8988T (cell line): ENCODE measurements around the gene ADARB2.

Experiments
- DNase-seq: peaks from one replicate; pipeline ENCODE4 v3.0.0; 2011

ADARB2 gene

DNA sequence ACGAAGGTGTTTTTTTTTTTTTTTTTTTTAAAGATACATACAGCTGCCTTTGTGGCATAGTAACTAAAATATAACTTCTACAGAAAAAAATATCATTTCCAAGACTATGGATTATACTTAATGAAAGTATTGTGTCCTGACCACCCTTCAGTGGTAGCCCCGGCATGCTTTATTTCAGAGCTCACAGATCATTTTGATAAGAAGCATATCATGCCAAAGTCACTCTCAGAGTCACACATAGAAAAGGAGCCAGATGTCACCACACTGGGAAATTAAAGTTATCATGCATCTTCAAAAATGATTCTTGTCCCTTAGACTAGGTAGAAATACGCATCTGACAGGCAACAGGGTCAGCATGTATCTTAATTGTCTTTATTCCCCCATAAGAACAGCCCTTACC is 3.0 kb downstream of the ADARB2 start:
- DNase-seq, result no peak

DNA sequence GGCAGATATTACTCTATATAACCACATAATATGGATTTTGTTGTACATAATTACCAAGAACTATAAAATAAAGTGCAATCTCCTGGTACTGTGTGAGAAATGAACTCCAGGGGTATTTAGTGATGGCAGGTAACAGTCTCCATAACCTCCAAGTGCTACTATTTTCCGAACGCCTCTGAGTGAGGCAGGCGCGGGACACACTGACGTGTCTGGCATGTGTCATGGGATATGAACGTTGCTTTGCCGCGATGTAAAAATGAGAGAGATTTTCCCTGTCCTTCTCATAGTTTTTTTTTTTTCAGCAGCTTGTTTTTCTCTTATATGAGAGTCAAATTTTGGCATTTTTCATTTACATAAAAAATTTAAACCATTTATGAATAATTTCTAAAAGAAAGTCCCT is 3.6 kb downstream of the ADARB2 start:
- DNase-seq, result no peak

DNA sequence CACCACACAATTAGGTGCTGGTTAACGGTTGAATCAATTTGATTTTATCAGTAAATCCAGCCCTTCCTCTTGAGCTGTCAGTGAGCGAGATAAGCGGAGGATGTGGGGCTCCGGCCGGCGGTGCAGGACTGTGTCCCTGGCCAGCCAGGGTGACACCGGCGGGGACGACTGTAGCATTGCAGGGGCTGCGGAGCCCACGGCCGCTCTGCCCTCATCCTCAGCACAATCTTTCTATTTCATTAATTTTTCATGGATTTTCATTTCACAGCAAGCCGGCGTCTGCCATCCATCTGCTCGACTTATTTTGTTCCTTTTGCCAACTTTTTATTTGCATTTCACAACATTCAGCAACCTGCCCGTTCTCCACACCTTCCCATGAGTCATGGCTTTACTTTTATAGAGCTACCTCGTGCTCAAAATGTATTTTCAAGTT is 4.7 kb downstream of the ADARB2 start:
- DNase-seq, result no peak

DNA sequence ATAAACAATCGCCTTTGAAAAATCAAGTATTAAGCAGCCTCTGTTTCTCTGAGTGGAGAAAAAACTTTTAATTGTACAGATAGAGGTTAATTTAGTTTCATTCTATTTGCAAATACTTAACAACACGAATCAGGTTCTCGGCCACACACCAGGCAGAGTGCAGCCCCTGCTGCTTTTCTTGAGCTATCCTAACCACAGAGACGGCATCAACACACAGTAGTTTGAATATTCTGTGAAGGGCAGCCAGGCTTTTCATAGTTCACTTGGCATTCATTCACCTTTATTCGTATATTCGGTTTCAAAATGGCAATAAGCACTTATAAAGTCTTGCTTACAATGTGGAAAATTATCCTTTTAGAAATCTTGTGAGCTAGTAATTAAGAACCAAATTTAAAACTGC is 5.7 kb downstream of the ADARB2 start:
- no peak for DNase-seq

DNA sequence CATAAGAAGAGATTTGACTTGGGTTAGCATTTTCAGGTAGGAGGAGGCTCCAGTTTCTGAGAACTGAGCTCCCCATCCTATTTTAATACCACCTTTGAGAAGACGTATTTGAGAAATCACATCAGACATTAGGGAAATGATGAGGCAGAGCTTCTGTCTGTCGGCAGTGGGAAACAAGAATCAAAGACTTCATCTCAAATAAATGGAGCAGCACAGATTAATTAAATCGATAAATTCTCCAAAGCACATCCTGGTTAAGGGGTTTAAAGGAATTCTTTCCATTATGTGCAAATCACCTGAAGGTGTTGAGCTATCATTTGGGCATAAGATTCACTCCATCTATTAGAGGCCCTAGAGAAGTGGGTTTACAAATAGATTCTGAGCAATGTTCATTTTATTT is 7.6 kb downstream of the ADARB2 start:
- DNase-seq, result no peak

DNA sequence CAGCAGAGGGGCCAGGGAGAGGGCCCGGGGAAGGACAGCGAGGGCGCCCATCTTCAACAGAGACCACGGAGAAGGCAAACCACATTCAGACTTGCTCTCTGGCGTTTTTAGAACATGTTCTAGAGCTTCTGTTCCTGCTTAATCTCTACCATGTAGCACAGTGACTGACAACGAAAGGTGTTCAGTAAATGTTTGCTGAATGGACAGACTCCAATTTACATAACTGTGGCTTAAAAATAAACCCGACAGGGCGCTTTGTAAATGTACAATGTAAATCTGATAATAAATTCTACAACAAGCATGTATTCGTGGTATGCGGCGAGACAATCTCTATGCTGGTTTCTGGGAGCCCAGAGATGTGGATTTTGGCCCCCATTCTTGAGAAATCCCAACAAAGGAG is 10.5 kb downstream of the ADARB2 start:
- DNase-seq, result no peak

DNA sequence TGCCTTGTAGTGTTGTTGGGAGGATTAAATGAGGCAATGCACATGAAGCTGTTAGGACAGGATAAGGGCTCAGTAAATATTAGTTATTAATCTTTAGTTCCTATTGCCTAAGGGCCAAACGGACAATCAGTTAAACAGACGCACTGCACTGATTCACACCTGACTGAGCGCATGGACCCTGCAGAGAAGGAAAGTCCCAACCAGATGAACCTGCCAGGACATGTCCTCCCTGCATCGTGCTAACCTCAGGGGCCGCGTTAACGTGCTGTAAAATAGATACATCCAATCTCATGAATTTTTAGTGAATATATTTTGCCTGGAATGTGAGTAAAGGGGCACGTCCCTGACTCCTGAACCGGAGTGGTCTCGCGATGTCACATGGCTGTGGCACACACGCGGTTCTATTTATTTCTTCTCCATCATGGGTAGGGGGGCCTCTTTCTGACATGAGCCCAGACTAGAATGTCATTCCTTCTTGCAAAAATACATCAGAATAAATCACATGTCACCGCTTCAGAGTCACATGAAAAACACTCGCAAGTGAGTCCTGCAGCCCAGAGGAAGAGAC is 12.3 kb downstream of the ADARB2 start:
- DNase-seq, result no peak

DNA sequence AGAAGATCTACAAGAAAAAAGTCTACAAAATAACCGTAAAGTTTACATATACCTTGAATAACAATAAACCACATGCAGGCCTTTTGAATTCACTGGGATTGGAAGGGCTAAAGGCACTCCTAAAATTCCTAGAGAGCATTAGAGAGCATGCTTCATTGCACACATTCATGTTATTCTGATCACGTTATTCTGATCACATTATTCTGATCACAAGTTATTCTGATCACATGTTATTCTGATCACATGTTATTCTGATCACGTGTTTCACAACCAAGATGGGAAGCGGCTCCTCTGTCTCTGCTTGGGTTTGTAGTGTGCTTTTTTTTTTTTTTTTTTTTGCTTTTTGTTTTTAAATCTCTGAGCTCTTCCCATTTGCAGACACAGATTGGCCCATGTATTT is 20.5 kb downstream of the ADARB2 start:
- no peak for DNase-seq

DNA sequence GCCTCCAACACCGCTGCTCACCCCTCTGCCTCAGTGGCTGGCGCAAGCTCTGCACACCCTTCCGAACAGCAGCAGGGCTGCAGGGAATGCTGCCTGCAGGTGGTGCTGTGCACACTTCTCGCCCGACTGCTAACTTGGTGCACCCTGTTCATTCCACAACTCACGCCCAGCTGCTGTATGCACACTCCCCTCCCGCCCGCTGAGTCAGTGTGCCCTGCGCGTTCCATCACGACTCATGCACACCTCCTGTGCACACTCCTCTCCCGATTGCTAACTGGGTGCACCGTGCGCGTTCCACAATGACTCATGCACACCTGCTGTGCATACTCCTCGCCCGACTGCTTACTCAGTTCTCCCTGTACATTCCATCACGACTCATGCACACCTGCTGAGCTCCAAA is 21.5 kb downstream of the ADARB2 start:
- peak; percentile 52 for DNase-seq

DNA sequence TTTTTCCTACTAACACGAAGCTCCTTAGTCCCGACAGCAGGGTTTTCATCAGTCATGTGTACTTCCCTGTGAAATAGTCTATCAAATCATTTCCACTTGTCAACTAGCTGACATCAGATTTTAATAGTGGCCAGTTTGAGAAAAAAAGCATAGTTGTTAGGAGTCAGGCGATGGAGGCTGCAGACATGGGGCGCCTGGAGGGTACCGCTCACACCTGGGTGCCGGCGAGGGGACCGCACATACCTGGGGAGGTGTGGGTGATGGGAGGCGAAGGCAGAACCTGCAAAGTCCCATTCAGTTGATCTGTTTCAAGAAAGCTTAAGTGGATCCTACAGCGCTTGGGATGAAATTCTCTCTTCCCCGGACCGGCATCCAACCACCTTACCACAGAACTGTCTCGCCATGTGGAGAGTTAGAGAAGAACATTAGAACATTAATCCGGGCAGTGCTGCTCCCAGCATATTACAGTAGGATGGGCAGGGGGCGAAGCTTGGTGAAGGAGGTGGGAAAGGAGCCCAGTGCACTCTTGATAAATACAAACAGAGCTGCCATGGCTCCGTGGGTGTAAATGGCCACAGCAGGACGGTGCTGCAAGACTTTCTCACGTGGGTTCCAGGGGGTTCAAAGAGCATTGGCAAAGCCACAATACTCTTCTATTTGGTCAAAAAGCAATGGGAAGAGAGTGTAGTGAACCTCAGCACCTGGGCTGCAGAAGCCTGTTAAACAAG is 24.2 kb downstream of the ADARB2 start:
- DNase-seq, result no peak

DNA sequence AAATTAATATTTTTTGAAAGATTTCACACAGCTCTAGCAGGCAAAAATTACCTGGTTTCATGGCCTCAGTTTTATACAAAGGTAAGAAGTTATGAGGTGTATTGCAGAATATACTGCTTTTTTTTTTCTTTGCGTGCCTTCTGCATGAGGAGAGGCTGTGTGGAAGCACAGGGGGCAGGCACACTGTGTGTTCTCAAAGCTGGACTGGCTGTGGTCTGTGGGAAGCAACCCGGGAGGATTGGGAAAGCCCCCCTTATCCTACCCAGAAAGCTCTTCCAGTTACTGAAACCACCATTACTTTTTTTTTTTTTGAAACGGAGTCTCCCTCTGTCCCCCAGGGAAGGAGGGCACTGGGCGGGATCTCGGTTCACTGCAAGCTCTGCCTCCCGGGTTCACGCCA is 25.0 kb downstream of the ADARB2 start:
- DNase-seq, result no peak

DNA sequence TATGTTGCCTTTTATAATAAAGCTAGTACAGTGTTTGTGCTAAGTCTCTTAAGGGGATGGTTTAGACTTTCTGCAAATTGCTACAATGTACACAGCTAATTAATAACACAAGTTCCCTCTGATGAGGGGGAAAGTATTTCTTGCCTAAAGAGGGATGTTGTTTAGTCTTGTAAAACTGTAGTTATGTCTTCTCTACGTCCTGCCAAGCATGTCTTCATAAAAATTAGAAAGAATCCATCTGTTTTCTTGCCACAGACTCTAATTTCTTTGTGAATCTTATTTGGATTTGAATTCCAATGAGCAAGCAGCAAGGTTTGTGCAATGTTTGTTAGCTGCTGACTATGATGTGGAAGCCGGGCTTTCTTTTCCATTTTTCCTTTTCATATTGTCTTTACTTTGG is 28.2 kb downstream of the ADARB2 start:
- DNase-seq, result no peak

DNA sequence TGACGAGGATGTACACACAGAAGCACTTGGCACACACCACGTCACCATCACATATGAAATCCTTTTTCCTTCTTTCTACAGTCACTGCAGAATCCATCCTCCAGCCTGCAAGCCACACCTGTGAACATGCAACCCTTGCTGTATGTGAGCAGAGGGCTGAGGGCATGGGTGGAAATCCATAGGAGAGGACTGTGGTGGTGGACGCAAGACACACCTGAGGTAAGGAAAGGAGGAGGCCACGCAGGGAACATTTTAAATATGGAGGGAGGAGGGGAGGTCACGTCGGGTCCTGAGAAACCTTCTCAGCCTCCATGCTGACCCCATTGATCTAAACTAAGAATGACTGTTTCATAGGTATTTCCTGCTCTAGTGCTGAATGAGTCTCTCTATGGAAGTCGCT is 28.6 kb downstream of the ADARB2 start:
- no peak for DNase-seq

DNA sequence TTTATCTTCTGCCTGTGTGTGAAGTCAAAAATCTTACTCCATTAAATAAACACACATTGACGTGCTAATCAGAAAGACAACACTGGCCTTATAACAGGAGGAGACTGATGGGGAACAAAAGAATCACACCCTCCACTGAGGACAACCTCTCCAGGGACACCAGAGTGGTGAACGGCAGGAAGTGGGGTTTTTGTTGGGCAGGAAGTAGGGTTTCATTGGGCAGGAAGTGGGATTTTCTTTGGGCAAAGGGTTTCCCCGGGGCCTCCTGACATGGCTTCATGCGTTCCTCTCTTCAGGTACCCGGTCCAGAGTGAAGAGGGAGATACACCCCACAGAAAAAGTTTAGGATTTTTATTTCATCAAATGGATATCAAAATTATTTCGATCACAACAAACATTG is 30.6 kb downstream of the ADARB2 start:
- DNase-seq, result no peak

DNA sequence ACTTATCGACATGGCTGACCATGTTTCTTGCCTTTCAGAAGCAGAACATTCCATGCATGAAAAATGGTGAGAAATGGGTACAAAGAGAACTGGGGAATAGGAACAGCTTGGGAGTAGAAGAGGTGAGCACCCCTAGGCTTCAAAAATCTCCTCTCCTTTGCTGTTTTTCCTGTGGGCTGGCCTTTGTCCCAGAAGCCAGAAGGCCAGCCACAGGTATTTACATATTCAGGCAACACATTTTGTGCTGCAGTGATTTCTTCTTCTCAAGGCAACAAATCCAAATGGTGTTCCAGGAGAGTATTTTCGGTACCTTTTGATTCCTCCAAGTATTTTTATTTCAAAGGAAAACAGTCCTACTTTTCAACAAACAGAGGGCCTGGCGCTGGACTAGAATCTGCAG is 31.1 kb downstream of the ADARB2 start:
- DNase-seq, result no peak

DNA sequence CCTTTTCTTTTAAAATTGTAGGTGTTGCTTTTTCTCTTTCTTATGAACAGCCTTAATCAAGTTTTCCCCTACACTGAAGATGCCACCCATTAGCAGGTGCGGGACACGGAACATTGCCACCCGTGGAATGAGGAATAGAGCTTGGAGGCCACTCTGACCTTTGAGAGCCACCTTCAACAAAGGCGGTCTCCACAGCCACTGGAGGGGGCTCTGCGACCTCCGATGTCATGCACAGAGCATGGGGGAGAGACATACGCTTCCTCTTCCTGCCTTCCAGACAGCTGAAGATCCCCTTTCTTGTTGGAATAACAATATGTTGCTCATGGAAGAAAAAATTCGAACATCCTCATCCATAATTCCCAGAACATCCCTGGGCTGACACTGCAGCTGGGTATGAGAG is 39.1 kb downstream of the ADARB2 start:
- DNase-seq, result no peak

DNA sequence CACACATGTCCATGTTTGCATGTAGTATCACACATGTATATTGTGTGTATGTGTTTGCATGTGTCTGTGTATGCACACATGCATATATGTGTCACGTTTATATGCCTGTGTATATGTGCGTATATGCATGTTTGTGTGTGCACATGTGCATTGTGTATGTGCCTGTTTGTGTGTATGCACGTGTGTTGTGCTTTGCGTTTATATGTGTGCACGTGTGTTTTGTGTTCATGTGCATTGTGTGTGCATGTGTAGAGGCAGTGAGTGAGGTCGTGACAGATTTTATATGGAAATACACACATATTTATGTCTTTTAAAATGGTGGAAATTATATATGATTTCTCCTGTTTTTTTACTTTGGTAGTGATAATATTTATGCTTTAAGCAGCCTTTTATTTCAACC is 41.2 kb downstream of the ADARB2 start:
- DNase-seq, result no peak

DNA sequence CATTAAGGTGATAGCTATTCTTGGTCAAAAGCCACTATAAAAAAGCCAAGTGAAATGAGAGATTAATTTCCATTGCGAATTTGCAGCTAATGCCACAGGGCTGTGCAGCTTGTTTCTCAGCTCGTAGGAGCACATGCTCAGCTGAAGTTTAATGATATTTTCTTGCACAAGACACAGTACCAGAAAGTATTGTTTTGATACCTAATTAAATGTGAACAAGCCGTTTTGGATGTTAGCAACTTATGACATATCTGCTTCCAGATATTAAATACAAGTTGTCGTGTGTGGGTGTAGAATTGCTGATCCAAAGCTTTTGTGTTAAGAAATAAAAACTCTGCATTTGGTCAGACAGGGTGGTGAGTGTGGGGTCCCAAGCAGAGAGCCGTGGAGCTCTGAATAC is 47.2 kb downstream of the ADARB2 start:
- no peak for DNase-seq

DNA sequence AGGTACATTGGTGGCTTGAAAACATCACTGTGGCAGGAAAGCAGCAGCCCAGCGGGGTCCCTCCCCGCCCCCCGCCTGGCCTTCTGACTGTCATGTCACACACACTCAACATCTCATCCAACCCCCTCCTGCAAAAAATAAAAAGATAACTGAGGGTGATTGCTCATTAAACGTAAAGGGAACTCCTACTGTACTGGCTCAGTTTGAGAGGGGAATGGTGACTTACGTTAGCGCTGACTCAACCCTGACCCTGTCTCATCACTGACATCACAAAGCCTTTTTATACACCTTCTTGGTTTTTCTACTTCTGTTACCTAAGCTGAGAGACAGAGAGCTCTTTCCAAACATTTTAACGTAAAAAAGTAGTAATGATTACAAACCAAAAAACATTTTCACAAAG is 48.8 kb downstream of the ADARB2 start:
- no peak for DNase-seq

DNA sequence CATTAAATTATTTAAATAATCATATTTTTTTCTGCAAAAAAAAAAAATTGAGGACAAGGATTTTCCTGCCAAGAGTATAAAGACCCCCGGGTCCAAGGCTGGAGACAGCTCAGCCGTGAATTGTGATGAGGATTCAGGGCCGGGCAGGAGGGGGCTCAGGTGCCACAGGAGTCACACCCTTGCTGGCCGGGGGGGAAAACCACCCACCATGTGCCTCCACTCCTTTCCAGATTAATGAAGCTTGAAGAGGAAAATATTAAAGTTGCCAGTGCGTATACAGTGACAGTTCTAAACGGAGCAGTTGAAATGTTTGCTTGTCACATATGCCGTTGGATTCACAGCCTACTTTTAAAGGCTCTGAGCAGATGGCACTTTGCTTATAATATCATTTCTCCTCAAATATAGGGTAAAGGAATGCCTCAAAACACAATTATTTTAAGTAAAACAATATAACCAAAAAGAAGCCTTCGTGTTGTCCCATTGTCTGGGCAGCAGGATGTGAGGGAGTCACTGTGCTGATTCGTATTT is 49.6 kb downstream of the ADARB2 start:
- no peak for DNase-seq

DNA sequence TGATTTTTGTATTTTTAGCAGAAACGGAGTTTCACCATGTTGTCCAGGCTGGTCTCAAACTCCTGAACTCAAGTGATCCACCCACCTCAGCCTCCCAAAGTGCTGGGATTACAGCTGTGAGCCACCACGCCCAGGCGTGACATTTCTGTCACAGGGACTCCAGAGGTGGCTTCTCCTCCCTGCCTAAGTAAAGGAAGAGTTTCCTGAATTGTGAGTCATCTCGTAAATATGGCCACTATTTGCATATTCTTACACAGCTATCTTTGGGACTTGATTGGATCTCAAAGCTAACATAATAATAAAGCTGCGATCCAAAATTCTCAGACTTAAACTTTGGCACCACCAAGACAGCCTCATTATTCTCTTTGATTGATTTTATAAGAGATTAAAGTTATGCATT is 50.1 kb downstream of the ADARB2 start:
- no peak for DNase-seq

DNA sequence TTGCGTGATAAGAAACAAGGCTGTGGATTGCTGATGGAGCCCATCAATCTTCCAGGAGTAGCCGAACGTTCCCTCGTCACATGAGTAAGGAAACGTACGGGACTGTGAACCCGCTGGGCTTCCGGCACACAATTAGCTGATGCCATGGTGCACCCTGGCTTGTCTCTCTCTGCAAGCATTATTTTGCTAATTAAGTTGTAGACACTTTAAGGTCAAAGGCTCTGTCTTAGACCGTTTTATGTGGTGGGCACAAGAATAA is 50.9 kb downstream of the ADARB2 start:
- DNase-seq, result no peak

DNA sequence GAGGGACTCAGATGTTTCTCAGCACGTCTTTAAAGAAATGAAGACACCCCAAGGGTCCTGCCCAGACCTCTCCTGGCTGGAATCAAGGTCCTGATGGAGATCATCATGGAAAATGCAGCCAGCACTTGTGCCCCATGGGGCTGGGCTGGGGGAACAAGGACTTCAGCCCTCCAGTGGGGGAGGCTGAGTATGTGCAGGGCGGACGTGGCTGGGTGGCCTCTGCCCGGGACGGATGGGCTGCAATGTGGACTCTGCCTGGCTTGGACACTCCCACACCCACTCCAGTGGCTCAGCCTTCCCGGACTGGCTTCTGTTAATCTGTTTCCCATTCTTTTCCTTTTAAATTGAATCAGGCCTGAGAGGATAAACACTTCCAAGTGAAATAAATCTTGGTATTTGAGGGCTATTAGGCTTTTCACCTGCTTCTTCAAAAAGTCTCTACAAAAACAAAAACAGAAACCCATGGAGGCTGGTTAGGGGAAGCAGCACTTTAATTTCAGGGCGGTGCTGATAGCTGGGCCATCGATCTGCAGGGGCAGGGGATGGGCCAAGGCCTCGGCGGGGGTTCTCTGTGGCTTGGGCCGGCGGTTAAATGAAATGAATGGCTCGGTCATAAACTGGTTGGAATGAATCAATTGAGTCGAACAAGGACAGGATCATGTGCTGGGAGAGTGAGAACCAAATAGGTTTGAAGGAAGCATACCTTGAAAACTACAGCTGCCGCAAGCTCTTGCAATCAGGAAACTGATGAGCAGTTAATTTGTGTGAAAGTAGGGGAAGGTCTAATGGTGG is 51.4 kb downstream of the ADARB2 start:
- DNase-seq, result no peak

DNA sequence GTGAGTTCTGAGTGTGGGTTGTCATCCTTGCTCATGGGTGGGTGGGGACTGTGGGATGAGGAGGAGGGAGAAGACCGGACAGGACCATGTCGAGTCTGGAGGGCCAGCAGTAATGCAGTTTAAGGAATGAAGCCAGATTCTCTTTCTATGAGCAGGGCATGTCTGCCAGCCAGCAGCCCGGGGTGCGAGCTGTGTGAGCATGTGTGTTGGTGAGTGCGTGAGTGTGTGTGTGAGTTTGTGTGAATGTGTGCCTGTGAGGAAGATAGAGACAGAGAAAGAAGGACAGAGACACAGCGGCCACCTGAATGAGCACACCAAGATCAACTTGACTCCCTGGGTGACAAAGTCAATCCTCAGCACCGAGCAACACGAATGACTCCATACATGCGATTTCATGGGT is 52.3 kb downstream of the ADARB2 start:
- DNase-seq, result no peak

DNA sequence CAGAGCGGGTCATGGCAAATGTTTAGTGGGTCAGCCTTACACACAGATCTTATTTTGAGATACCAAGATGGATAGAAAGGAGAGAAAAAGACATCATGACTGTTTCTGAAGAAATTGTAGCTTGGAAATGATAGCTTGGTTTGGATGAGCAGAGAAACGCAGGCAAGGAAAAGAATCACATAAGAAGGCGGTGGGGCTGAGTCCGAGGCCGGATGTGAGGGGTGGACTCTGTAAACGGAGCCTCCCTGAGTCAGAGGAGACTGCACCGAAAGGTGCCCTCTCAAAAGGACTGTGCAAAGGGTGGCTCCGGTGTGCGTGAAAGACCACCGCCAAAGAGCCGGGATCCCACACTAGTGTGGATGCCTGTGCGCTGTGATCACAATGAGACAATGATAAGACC is 53.7 kb downstream of the ADARB2 start:
- DNase-seq, result no peak
